Activated naive CD4-positive, alpha-beta T cell treated with anti-CD3 and anti-CD28 coated beads, Interleukin-2, amount 50 U/mL, for 24 hours (primary cell): ENCODE measurements around the gene SPINDOC.

ENCODE experiments used
- H3K27ac Mint-ChIP-seq: one replicate; pipeline ENCODE4 v1.8.0; 2021; ENCODE audit warnings: mild to moderate bottlenecking, mixed read lengths
- H3K27me3 Mint-ChIP-seq: one replicate; pipeline ENCODE4 v1.8.0; 2021; ENCODE audit warnings: mixed read lengths
- H3K36me3 Mint-ChIP-seq: one replicate; pipeline ENCODE4 v1.8.0; 2021; ENCODE audit warnings: mixed read lengths
- H3K4me1 Mint-ChIP-seq: one replicate; pipeline ENCODE4 v1.8.0; 2021; ENCODE audit warnings: mixed read lengths
- H3K4me3 Mint-ChIP-seq: one replicate; pipeline ENCODE4 v1.8.0; 2021; ENCODE audit warnings: mild to moderate bottlenecking, mixed read lengths
- H3K9me3 Mint-ChIP-seq: one replicate; pipeline ENCODE4 v1.8.0; 2021; ENCODE audit warnings: mixed read lengths

Gene SPINDOC

GRCh38 chr11:63838150-63838677 is 25.0 kb downstream of the SPINDOC start:
- Mint-ChIP-seq H3K4me1 (peaks cover 52% of the 10 kb centered on the region), H3K4me3 (peak overlapping the region; percentile 86), H3K27me3 (no peaks in the 10 kb centered on the region), H3K36me3 (peaks cover 4% of the 10 kb centered on the region), H3K9me3 (no peaks in the 10 kb centered on the region), H3K27ac (peak overlapping the region; percentile 57)

- Mint-ChIP-seq H3K4me3 (peak within 1 kb of the TSS; percentile 87), H3K36me3 (peaks cover 5% of the 10 kb centered on the region), H3K9me3 (no peaks in the 10 kb centered on the region), H3K27me3 (no peaks in the 10 kb centered on the region), H3K4me1 (peaks cover 58% of the 10 kb centered on the region), H3K27ac (peak within 1 kb of the TSS; percentile 92)
Observed at GRCh38 chr11:63838678-63839507, 25.6 kb downstream of the SPINDOC start, which contains the start of gene MARK2. TSS of gene MARK2 (plus strand) at chr11:63839110. CDS start at chr11:63839507, 397 bp downstream.

- H3K4me1 Mint-ChIP-seq, result peaks cover 67% of the 10 kb centered on the region
- peak overlapping the region; percentile 87 for H3K4me3 Mint-ChIP-seq
- H3K27me3 Mint-ChIP-seq, result no peaks in the 10 kb centered on the region
- peak overlapping the region; percentile 92 for H3K27ac Mint-ChIP-seq
- H3K36me3 Mint-ChIP-seq, result peaks cover 8% of the 10 kb centered on the region
- no peaks in the 10 kb centered on the region for H3K9me3 Mint-ChIP-seq
Observed at GRCh38 chr11:63839508-63840355, 26.5 kb downstream of the SPINDOC start.

DNA sequence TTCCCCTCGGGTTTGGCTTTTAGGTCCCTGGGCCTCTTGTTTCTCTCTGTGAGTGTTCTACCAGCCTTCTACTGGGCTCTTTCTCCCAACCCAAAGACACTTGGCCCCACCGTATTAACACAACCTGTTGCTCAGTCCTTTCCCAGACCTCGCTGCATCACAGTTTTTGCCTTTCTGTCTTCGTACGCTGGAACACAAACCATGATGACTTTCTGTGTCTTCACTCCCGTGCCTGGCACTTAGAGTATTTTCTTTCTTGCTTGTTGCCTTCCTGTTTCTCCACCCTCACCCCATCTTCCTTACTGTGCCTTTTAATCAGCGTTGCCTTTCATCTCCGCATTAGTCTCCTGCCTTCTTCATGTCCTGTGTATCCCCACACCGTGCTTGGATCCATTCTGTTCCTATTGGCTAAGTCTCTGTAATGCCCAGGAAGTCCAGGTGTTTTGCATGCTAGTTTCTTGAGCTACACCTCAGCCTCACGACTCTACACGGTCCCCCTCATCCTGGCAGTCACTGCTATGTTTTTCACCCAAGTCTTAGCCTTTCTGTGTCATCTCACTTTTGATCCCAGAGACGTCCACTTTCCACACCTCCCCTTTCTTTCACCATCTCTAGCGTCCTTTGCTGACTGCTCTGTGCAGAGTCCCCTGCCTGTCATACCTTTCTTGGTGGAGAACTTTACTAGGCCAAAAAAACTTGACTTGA is 27.3 kb downstream of the SPINDOC start:
- Mint-ChIP-seq H3K9me3 (no peaks in the 10 kb centered on the region), H3K4me1 (peaks cover 74% of the 10 kb centered on the region), H3K27me3 (no peaks in the 10 kb centered on the region), H3K27ac (peak overlapping the region; percentile 92), H3K4me3 (peak overlapping the region; percentile 87), H3K36me3 (peaks cover 8% of the 10 kb centered on the region)

DNA sequence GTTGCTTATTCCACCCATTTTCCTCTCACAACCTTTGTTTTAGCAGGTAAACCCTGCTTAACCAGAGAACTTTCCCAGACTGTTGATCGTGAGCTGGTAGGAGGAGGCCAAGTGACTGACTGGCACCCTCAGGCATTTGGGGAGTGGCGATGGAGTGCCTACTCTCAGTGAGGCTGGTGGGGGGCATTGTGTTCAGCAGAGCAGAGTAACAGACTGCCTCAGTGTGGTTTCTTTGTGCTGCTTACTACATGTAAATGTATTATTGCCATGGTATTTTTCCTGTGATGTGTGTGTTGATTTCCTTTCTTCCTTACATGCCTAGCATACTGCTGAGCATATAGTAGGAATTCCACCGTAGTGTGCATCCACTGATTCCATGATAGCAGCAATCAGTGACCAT is 28.3 kb downstream of the SPINDOC start:
- H3K27me3 Mint-ChIP-seq, result no peaks in the 10 kb centered on the region
- no peaks in the 10 kb centered on the region for H3K9me3 Mint-ChIP-seq
- H3K4me3 Mint-ChIP-seq, result peak overlapping the region; percentile 87
- peak overlapping the region; percentile 92 for H3K27ac Mint-ChIP-seq
- peaks cover 8% of the 10 kb centered on the region for H3K36me3 Mint-ChIP-seq
- peaks cover 81% of the 10 kb centered on the region for H3K4me1 Mint-ChIP-seq

DNA sequence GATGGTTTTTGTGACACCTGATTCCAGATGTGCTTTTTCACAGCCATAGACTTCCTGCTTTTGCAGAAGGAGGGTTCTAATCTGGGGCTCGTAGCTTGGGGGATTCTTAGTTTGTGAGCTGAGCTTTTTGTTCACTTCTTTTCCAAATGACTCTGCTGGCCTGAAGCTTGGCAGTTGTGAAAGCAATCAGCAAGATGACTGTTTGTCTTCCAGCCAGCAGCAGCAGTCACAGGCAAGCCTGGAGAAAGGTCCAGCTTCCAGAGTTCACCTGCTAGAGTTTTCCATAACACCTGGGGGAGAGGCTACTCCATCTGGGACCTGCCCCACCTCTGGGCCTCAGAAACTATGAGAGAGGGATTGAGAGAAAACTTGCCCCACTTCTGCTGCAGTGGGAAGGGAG is 29.8 kb downstream of the SPINDOC start:
- no peaks in the 10 kb centered on the region for H3K27me3 Mint-ChIP-seq
- H3K4me3 Mint-ChIP-seq, result peak overlapping the region; percentile 68
- peaks cover 79% of the 10 kb centered on the region for H3K4me1 Mint-ChIP-seq
- peaks cover 8% of the 10 kb centered on the region for H3K36me3 Mint-ChIP-seq
- H3K27ac Mint-ChIP-seq, result peak overlapping the region; percentile 86
- H3K9me3 Mint-ChIP-seq, result no peaks in the 10 kb centered on the region

DNA sequence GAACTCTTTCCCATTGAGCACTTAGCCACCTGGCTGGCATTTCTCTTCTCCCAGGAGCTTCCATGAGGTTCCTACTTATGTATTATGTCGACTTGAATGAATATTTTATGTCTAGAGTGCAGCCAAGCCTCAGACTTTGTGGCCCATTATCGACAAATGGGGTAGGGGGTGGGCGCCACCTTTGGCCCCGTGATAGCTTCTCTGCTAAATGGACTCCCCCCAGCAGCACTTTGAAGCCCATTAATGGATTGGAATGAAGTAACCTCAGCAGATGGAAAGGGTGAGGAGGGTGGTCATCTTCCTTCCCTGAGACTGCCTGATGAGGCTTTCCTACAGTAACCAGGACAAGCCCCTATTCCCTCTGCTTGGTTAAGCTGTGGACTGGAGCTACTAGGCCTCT is 31.6 kb downstream of the SPINDOC start:
- Mint-ChIP-seq H3K27ac (no peak overlapping the region), H3K9me3 (no peaks in the 10 kb centered on the region), H3K4me3 (no peak overlapping the region), H3K27me3 (no peaks in the 10 kb centered on the region), H3K4me1 (peaks cover 90% of the 10 kb centered on the region), H3K36me3 (peaks cover 8% of the 10 kb centered on the region)

DNA sequence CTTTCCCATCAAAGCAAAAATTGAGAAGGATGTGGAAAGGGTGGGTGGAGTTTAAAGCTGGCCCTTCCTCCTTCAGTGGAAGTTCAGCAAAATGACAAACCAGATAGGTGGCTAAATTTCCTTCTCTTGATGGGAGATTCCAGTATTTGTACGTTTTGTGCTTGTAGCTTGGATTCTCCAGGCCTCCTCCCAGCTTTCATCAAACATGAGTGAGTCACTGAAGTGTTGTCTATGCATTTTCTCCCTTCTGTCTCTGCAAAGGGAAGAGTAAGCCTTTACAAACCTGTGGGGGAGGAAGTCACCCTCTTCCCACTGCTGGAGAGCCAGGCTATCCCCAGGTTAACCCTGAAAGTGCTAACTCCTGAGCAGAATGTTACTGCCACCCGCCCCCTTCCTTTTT is 32.0 kb downstream of the SPINDOC start:
- H3K27me3 Mint-ChIP-seq, result no peaks in the 10 kb centered on the region
- H3K9me3 Mint-ChIP-seq, result no peaks in the 10 kb centered on the region
- no peak overlapping the region for H3K27ac Mint-ChIP-seq
- H3K4me1 Mint-ChIP-seq, result peaks cover 89% of the 10 kb centered on the region
- no peak overlapping the region for H3K4me3 Mint-ChIP-seq
- H3K36me3 Mint-ChIP-seq, result peaks cover 8% of the 10 kb centered on the region

DNA sequence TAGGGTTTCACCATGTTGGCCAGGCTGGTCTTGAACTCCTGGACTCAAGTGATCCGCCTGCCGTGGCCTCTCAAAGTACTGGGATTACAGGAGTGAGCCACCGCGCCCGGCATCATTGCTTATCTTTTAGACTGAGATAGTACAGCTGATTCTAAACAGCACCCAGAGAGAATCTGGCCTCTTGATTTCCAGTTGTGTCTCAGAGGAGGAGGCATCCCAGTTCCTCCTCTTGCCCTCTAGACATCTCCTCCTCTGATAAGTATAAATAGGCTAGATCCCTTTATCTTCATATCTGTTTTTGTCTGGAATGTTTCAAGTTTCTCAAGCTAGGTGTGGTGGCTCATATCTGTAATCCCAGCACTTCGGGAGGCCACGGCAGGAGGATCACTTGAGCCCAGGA is 32.7 kb downstream of the SPINDOC start:
- Mint-ChIP-seq H3K27me3 (no peaks in the 10 kb centered on the region), H3K36me3 (peaks cover 8% of the 10 kb centered on the region), H3K4me3 (no peak overlapping the region), H3K27ac (peak overlapping the region; percentile 82), H3K4me1 (peaks cover 89% of the 10 kb centered on the region), H3K9me3 (no peaks in the 10 kb centered on the region)

DNA sequence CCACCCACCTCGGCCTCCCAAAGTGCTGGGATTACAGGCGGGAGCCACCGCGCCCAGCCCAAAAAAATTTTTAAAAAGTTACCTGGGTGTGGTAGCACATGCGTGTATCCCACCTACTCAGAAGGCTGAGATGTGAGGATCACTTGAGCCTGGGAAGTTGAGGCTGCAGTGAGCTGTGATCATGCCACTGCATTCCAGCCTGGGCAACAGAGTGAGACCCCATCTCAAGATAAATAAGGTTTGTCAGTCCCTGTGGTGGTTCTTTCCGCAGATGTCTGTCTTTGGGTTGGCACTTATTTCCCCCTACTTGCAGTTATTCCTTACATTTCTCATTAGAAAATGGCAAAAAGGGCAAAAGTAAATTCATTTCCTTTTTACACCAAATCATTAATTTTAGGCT is 33.6 kb downstream of the SPINDOC start:
- Mint-ChIP-seq H3K27me3 (no peaks in the 10 kb centered on the region), H3K36me3 (peaks cover 11% of the 10 kb centered on the region), H3K27ac (peak overlapping the region; percentile 39), H3K4me1 (peaks cover 89% of the 10 kb centered on the region), H3K4me3 (no peak overlapping the region), H3K9me3 (no peaks in the 10 kb centered on the region)

DNA sequence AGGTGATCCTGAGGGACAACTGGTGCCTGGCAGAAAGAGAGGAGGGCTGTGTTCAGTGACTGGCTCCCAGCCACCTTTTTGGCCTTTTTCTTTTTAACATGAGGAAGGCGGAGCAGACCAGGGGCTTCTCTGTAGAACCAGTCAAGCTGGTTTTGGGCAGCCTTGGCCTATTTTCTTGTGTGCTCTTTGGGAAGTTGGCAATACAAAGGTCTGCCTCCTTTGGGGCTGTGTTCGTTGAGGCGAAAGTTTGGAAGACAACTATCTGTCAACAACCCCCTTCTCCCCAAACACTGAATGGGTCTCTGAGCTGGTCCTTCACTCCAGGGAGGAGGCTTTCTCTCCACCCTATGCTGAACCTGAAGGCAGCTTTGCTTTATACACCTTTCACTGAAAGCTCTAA is 34.1 kb downstream of the SPINDOC start:
- H3K27ac Mint-ChIP-seq, result peak overlapping the region; percentile 46
- H3K4me1 Mint-ChIP-seq, result peaks cover 89% of the 10 kb centered on the region
- no peak overlapping the region for H3K4me3 Mint-ChIP-seq
- peaks cover 11% of the 10 kb centered on the region for H3K36me3 Mint-ChIP-seq
- H3K27me3 Mint-ChIP-seq, result no peaks in the 10 kb centered on the region
- H3K9me3 Mint-ChIP-seq, result no peaks in the 10 kb centered on the region

DNA sequence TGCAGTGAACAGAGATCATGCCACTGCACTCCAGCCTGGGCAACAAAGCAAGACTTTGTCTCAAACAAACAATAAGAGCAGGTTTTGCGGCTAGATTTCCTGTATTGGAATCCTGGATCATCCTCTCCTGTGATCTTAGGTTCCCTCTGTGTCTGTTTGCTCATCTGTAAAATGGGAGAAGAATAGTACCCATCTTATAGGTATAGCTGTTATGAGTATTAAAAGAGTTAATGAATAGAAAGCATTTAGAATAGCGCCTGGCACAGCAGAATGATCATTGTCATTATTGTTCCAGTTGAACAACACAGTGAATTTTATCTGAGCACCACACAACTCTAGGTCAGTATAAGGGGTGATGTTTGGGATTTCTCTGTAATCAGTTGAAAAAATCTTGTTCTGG is 36.4 kb downstream of the SPINDOC start:
- H3K4me3 Mint-ChIP-seq, result peak overlapping the region; percentile 2
- peaks cover 6% of the 10 kb centered on the region for H3K36me3 Mint-ChIP-seq
- peak overlapping the region; percentile 4 for H3K27ac Mint-ChIP-seq
- H3K4me1 Mint-ChIP-seq, result peaks cover 78% of the 10 kb centered on the region
- no peaks in the 10 kb centered on the region for H3K9me3 Mint-ChIP-seq
- no peaks in the 10 kb centered on the region for H3K27me3 Mint-ChIP-seq

DNA sequence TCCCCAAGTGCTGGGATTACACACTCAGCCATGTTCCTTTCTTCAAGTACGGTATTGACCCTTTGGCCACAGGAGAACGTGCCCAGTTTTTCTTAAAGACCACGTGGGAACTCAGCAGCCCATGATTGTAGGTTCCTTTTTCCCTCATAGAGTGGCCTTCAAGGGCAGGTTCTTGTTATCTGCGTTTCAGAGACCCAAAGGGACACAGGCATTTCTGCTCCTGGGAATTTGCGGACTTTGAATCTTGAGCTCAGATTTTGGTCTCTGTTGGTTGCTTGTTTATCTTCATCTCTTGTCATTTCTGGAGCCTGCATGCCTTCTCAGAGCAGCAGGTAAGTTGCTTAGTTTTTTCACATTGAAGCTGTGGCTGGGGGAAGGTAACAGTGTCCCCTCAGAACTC is 37.7 kb downstream of the SPINDOC start:
- Mint-ChIP-seq H3K36me3 (peaks cover 6% of the 10 kb centered on the region), H3K27ac (peak overlapping the region; percentile 88), H3K4me3 (peak overlapping the region; percentile 81), H3K27me3 (no peaks in the 10 kb centered on the region), H3K4me1 (peaks cover 76% of the 10 kb centered on the region), H3K9me3 (no peaks in the 10 kb centered on the region)

GRCh38 chr11:63851364-63851763 is 38.1 kb downstream of the SPINDOC start:
- Mint-ChIP-seq H3K27ac (peak overlapping the region; percentile 88), H3K27me3 (no peaks in the 10 kb centered on the region), H3K4me3 (peak overlapping the region; percentile 81), H3K9me3 (no peaks in the 10 kb centered on the region), H3K4me1 (peaks cover 78% of the 10 kb centered on the region), H3K36me3 (peaks cover 6% of the 10 kb centered on the region)

DNA sequence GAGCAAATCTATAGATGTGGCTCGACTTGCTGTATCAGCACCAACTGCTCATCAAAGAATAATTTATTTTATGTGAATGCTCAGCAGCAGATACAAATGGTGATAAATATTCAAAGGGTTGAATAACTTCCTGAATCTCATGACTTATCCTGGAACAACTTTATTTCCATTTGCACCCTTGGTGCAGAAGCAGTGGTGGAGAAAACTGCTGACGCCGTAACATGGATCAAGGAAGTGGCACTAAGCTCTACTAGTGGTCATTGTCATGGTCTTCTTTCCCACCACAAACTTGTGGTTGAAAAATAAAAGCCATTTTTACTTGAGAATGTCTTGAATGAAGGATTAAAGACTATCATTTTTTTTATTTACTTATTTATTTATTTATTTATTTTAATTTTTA is 40.2 kb downstream of the SPINDOC start:
- H3K4me3 Mint-ChIP-seq, result no peak overlapping the region
- H3K9me3 Mint-ChIP-seq, result no peaks in the 10 kb centered on the region
- peaks cover 73% of the 10 kb centered on the region for H3K4me1 Mint-ChIP-seq
- no peak overlapping the region for H3K27ac Mint-ChIP-seq
- H3K27me3 Mint-ChIP-seq, result no peaks in the 10 kb centered on the region
- H3K36me3 Mint-ChIP-seq, result peaks cover 6% of the 10 kb centered on the region
